Measurements from ENCODE around the gene TLR2. TPM values are rescaled to one million over a fixed set of nuclear protein-coding genes. Genes with fewer than 3 reads are reported as not detected.

Gene TLR2
- total RNA-seq, 1 donor, result 3.5 TPM

DNA sequence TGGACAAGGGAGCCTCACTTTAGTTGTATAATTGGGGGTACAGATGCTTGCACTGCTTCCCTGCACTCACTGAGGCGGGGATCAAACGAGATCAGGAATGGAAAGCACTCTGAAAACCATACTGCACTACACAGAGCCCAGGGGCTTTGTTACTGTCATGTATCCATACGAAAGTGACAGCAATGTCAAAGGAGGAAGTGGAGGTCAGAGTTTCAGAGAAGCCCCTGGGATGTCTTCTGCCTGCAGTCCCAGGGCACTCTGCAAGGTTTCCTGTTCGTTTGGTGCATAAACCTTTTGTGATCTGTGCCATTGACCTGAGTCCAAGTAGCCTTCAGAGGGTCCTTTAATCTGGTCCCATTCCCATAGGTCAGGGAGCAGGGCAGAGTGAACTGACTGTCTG lies 44.6 kb downstream of the TLR2 start:
- no peak for DNase-seq (ENCODE audit: low read depth in 2 of 3, low spot score in 2 of 3)

DNA sequence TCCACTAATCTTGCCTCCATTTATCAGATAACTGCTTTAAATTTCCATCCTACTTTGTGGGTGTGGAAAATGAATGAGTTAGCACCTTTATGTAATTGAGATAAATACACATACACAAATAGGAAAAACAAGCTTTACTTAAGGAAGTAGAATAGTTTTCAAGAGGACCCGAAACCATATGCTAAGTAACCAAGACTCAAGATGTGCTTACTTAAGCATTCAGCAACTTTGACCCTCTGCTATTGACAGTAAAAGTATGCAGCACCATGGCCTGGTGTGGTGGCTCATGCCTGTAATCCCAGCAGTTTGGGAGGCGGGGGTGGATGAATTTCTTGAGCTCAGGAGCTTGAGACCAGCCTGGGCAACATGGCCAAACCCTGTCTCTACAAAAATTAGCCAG lies 45.8 kb downstream of the TLR2 start:
- DNase-seq (ENCODE audit: low read depth in 2 of 3, low spot score in 2 of 3), result no peak

DNA sequence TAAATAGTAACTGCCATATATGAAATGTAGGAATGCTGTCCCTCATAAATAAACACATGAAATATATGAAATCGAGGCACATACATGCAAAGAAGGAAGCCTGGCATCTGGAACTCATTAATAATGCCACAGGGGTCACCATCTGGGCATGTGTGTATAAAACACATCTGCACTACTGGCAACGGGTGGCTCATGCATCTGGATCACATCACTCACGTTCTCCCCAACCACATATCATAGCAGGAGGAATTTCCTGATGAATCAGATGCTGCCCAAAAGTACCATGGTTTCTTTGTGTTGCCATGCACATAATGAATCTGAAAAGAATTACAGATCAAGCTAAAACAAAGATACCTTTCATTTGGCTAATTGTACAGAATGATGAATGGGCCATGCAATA lies 47.2 kb downstream of the TLR2 start:
- peak in 1 of 3 donors; percentile 6 for DNase-seq (ENCODE audit: low read depth in 2 of 3, low spot score in 2 of 3)

- no peak for DNase-seq (ENCODE audit: low read depth in 2 of 3, low spot score in 2 of 3)
Observed at GRCh38 chr4:153733751-153734448, 49.8 kb downstream of the TLR2 start.

- no peak for DNase-seq (ENCODE audit: low read depth in 2 of 3, low spot score in 2 of 3)
Observed at GRCh38 chr4:153735906-153736461, 51.9 kb downstream of the TLR2 start.

DNA sequence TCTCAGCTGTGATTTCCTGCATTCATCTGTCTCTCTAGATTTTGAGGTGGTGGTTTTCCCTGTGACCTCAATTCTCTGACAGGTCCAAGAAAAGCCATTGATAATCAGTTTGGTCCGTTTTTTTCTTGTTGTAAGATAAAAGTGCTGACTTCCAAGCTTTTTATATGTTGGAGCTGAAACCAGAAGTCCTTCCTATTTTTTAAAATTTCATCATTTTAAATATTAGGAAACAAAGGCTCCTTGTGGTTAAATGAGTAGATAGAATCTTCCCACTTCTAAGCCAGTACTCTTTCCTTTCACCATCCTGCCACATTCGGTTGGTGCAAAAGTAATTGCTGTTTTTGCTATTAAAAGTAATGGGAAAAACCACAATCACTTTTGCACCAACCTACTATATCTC lies 57.5 kb downstream of the TLR2 start:
- DNase-seq (ENCODE audit: low read depth in 2 of 3, low spot score in 2 of 3), result no peak

GRCh38 chr4:153745651-153746050 lies 61.6 kb downstream of the TLR2 start:
- no peak for DNase-seq (ENCODE audit: low read depth in 2 of 3, low spot score in 2 of 3)

- DNase-seq (ENCODE audit: low read depth in 2 of 3, low spot score in 2 of 3), result no peak
Observed at GRCh38 chr4:153747406-153747955, 63.4 kb downstream of the TLR2 start.

DNA sequence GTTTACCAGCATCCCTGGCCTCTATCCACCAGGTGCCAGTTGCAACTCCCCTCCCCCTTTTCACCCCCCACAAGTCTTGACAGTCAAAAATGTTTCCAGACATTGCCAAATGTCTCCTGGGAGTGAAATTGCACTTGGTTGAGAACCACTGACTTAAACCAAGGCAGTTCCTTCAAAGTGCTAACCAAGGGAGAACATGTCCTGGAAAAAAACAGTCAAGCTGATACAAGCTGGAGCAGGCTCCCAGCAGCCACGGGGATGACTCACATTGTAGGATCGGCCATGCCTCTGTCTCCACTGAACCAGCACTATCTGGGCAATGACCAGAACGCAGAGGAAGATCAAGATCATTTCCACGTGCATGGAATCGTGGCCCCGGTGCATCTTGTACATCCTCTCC lies 64.3 kb downstream of the TLR2 start:
- DNase-seq (ENCODE audit: low read depth in 2 of 3, low spot score in 2 of 3), result no peak

- peak; percentile 33 to 91 (median 70) for DNase-seq (ENCODE audit: low read depth in 2 of 3, low spot score in 2 of 3)
Observed at GRCh38 chr4:153750197-153750817, 66.2 kb downstream of the TLR2 start.

DNA sequence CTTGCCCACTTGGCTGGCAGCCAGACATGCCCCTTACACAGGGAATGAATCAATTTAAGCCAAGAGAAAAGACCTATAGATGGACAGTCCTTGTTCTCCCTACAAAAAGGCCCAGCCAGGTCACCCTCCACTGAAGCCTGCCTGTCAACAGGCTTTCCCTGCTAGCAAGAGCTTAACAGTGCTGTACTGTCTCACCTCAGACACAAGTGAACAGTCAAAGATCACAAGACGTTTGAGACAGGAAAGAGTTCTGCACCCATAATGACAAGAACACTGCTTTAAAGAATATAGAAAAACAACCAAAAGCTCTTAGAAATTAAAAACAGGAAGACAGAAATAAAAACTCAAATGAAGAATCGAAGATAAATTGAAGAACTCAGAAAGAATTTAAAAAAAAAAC lies 71.1 kb downstream of the TLR2 start:
- DNase-seq (ENCODE audit: low read depth in 2 of 3, low spot score in 2 of 3), result peak in 1 of 3 donors; percentile 7

Other genes with a start within 250 kb of the TLR2 start
- 19.7 TPM for gene TMEM131L, start 217.9 kb upstream of the TLR2 start, total RNA-seq
- gene RNF175, start 75.7 kb downstream of the TLR2 start, total RNA-seq, result not detected
- not detected for gene SFRP2, start 104.8 kb downstream of the TLR2 start, total RNA-seq

Measured in hematopoietic multipotent progenitor cell (in vitro differentiated cells).